Measurements from ENCODE around the gene MUTYH. TPM values are rescaled to one million over a fixed set of nuclear protein-coding genes. Genes with fewer than 3 reads are reported as not detected.

MUTYH gene
- total RNA-seq, 4 donors from 2014 or later = 6.4 to 17.0 (median 10.3) TPM

GRCh38 chr1:45335855-45336324 lies 4.3 kb downstream of the MUTYH start:
- TF ChIP-seq CTCF (IDR thresholded peaks at IDR 0.05; ENCODE audit: low read depth) = no peak

GRCh38 chr1:45334308-45335245 lies 5.7 kb downstream of the MUTYH start:
- no peak for TF ChIP-seq CTCF (IDR thresholded peaks at IDR 0.05; ENCODE audit: low read depth)

GRCh38 chr1:45332346-45332720 lies 7.9 kb downstream of the MUTYH start:
- TF ChIP-seq CTCF (IDR thresholded peaks at IDR 0.05; ENCODE audit: low read depth) = no peak

- TF ChIP-seq CTCF (IDR thresholded peaks at IDR 0.05; ENCODE audit: low read depth) = no peak
Observed at GRCh38 chr1:45331436-45332345, 8.5 kb downstream of the MUTYH start.

DNA sequence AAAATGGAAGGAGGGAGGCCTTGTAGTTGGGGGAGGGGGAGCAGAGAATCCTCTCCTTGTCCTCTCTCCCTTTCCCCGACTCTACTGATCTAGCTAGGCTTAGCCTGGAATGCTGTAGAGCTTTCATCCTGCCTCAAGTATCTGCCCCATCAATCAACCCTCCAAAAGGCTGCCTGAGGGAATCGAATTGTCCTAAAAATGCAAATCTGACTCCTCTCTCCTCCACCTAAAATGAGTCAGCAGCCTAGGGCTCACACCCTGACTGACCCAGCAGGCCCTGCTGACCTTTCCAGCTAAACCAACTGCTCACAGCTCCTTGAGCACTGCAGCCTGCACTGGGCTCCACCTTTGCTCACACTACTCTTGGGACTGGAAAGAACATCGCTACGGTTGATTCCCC lies 10.8 kb downstream of the MUTYH start:
- no peak for TF ChIP-seq CTCF (IDR thresholded peaks at IDR 0.05; ENCODE audit: low read depth)

DNA sequence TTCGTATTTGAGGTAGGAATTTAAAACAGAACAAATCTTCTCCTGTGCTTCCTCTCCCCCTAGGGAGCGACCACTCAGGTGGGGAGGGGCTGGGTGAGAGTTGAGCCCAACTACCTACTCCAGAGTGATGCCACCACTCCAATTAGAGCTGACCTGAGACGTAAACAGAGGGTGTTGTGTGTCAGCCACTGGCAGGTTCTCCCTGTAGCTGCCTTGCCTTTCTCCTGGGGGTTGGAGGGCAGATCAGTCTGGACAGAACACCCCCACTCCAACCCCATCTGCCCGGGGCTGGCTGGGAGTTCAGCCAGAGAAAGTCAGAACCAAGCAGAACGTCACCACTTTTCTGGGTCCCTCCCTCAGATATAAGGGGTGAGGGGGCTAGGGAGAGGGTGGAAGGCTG lies 11.6 kb downstream of the MUTYH start:
- no peak for TF ChIP-seq CTCF (IDR thresholded peaks at IDR 0.05; ENCODE audit: low read depth)

All from subcutaneous adipose tissue (tissue), 4 donors.